GM21515 (cell line): Measurements from ENCODE around the gene CCDC88A.
"Not testable (repeated sequence)": the region's sequence is repeated elsewhere in the genome, so short reads cannot be mapped to it uniquely, and the experiment has no call there.

Source experiments
- ATAC-seq: cut with Tn5 transposase; IDR thresholded peaks from one replicate; pipeline ENCODE4 v1.9.1; 2021; ENCODE audit not compliant: unreplicated experiment

CCDC88A gene

DNA sequence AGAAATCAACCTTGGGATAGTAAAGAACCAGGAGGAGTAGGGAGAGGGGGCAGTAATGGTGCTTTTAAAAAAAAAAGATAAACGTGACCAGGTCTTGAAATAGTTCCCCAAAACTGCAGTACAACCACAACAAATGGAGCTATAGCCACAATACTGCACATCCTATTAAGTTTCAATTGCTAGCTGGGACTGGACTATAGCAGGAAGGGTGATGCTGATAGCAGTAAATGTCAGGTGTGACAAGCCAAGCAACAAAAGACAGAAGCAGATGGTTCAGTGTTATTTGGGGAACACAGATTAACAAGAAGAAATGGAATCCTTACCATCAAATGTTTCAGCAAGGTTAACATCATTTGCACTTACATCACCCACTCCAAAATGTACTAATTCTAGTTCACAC lies 177.0 kb downstream of the CCDC88A start:
- ATAC-seq: no peak

DNA sequence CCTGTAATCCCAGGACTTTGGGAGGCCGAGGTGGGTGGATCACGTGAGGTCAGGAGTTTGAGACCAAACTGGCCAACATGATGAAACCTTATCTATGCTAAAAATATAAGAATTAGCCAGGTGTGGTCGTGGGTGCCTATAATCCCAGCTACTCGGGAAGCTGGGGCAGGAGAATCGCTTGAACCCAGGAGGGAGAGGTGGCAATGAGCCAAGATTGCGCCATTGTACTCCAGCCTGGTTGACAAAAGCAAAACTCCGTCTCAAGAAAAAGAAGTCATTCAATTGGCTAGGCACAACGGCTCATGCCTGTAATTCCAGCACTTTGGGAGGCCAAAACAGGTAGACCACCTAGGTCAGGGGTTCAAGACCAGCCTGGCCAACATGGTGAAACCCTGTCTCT lies 178.1 kb downstream of the CCDC88A start:
- ATAC-seq: not testable (repeated sequence)

DNA sequence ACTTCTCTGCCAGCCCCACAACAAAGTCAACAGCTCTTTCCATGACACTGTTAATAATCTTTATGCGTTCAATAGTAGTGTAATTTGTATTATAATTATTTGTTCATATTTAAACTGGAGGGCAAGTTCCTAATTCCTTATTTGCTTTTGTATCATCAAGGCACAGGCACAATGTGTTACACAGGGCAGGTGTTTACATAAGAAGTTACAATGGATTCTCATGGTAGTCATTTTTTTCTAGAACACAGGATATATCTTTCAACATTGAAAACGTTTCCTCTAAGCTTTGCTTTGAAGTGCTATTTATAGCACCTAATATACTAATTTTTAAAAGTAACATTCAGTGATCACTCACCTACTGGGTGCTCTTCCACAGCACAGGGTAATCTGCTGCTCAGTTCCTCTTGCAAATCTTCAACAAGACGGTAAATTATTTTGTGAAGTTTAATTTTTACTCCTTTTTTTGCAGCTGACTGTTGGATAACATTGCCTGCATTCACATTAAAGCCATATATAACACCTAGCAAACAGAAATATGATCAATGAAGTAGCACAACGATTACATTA lies 179.9 kb downstream of the CCDC88A start:
- ATAC-seq: no peak
